ENCODE results near the gene SIAH1. TPM values are rescaled to one million over a fixed set of nuclear protein-coding genes. Genes with fewer than 3 reads are reported as not detected.

Gene SIAH1
- total and polyA plus RNA-seq, 2 of the 8 experiments (the other 6 are each of a cell fraction or from before 2014, with no cell fraction given): 19.5 to 33.9 TPM

DNA sequence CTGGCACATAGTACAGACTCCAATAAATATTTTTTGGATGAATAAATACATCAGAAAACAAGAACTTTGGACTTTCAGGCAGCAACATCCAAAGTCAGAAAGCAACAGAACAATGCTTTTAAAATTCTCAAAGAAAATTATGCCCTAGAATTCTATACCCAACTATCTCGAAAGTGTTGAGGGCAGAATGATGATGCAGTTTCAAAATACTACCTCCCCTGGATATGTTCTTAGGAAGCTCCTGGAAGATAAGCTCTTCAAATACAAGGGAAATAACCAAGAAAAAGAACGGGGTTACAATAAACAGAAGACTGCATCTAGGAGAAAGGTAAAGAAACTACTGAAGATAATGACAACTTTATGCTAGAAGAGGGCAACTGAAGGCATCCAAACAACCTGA is 11.0 kb downstream of the SIAH1 start:
- POLR2A ChIA-PET (ENCODE audit: partially characterized antibody): interaction anchor here (3.2 to 11.9 kb wide), 3 partner anchors 7 to 13 kb away, joined by 11 to 156 read pairs (median 52); partner anchors contain the start of gene SIAH1
- H2BK12ac ChIP-seq (ENCODE audit: low read depth, low read length): no peak overlapping the region
- H3K79me2 ChIP-seq (ENCODE audit: control insufficient read depth in 1 of 2, insufficient read depth in 2 of 2, low read length in 2 of 2): peaks cover 24 to 100% of the 10 kb centered on the region in 2 experiments
- no peaks in the 10 kb centered on the region for H3K23me2 ChIP-seq (ENCODE audit: low read depth, low read length)
- H2BK5ac ChIP-seq (ENCODE audit: low read depth, low read length): no peak overlapping the region
- no peaks in the 10 kb centered on the region for H3K9me3 ChIP-seq (ENCODE audit: insufficient read depth in 2 of 2, low read depth in 1 of 2, low read length in 1 of 2)
- H3K36me3 ChIP-seq (ENCODE audit: control insufficient read depth in 2 of 4, insufficient read depth in 4 of 4, low read length in 3 of 4): no peaks in the 10 kb centered on the region
- 76% methylated on average over 2 of the region's 2 CpGs; no CpG with 5 or more reads in 1 of the 2 experiments for WGBS, 2 experiments (ENCODE audit: extremely low coverage in 1 of 2, insufficient coverage in 1 of 2, insufficient read length in 1 of 2, insufficient replicate concordance in 2 of 2, low coverage in 1 of 2, low lambda C conversion rate in 2 of 2, missing lambda C conversion rate in 1 of 2)
- no peak overlapping the region for H3K23ac ChIP-seq (ENCODE audit: insufficient read length)
- H3K27me3 ChIP-seq (replicated peaks in 1 of 4; ENCODE audit: control insufficient read depth in 3 of 4, extremely low read depth in 1 of 4, insufficient read depth in 3 of 4, low read length in 3 of 4): no peaks in the 10 kb centered on the region
- peaks cover 0 to 12% (median 7%) of the 10 kb centered on the region in 4 experiments; a peak in 6 of 7 replicates for H3K4me1 ChIP-seq (replicated peaks in 1 of 4; ENCODE audit: control insufficient read depth in 3 of 4, insufficient read depth in 4 of 4, low read length in 3 of 4)
- no peak overlapping the region for H4K8ac ChIP-seq (ENCODE audit: extremely low read depth, insufficient read depth, low read length)
- DNase-seq (ENCODE audit: low read depth in 1 of 2, low spot score in 2 of 2) (no peak), FAIRE-seq (no peak)
- CTCF ChIA-PET (ENCODE audit: partially characterized antibody): interaction anchor here (0.7 kb wide), 1 partner anchor 9 kb away, joined by 3 read pairs; no protein-coding TSS in a partner anchor
- H2BK120ac ChIP-seq (replicated peaks; ENCODE audit: low read depth, low read length): no peak overlapping the region
- no peak overlapping the region for H4K5ac ChIP-seq (ENCODE audit: insufficient read length, low read depth, low read length)
- no peak overlapping the region for H3K56ac ChIP-seq (replicated peaks; ENCODE audit: insufficient read length, low read depth, low read length)
- peaks cover 12 to 25% of the 10 kb centered on the region in 2 experiments for H4K20me1 ChIP-seq (replicated peaks in 1 of 2; ENCODE audit: control insufficient read depth in 1 of 2, insufficient read depth in 2 of 2, low read length in 2 of 2)
- H4K91ac ChIP-seq (replicated peaks; ENCODE audit: insufficient read length, low read length): no peak overlapping the region
- H2AK5ac ChIP-seq (ENCODE audit: low read depth, low read length): no peak overlapping the region
- H3K4me2 ChIP-seq (ENCODE audit: insufficient read depth in 1 of 2, low read depth in 2 of 2, low read length in 2 of 2): no peak overlapping the region
- H3K14ac ChIP-seq (ENCODE audit: insufficient read length): no peak overlapping the region
- H3K9ac ChIP-seq (replicated peaks in 1 of 4; ENCODE audit: extremely low read depth in 1 of 4, low read depth in 3 of 4, low read length in 3 of 4): no peak overlapping the region
- H2BK15ac ChIP-seq (ENCODE audit: low read length): no peak overlapping the region
- H3K4ac ChIP-seq (replicated peaks; ENCODE audit: insufficient read length, low read depth, low read length): no peak overlapping the region
- H2AFZ ChIP-seq (ENCODE audit: low read length): no peak overlapping the region
- H3K79me1 ChIP-seq (ENCODE audit: low read depth, low read length): peaks cover 7% of the 10 kb centered on the region
- H3K27ac ChIP-seq (ENCODE audit: low read depth, low read length): no peak overlapping the region
- H2BK20ac ChIP-seq (ENCODE audit: low read length): no peak overlapping the region
- no peak overlapping the region for H3K4me3 ChIP-seq (ENCODE audit: extremely low read depth in 1 of 4, insufficient read depth in 2 of 4, low read depth in 3 of 4, low read length in 4 of 4)
- H3K18ac ChIP-seq (ENCODE audit: extremely low read depth, low read length): no peak overlapping the region
- TF ChIP-seq BACH1 (IDR thresholded peaks at IDR 0.05; ENCODE audit: low read length): no peak
- no peak for TF ChIP-seq SUZ12 (IDR thresholded peaks at IDR 0.05; ENCODE audit: low read length)
- TF ChIP-seq, protein P1, sequence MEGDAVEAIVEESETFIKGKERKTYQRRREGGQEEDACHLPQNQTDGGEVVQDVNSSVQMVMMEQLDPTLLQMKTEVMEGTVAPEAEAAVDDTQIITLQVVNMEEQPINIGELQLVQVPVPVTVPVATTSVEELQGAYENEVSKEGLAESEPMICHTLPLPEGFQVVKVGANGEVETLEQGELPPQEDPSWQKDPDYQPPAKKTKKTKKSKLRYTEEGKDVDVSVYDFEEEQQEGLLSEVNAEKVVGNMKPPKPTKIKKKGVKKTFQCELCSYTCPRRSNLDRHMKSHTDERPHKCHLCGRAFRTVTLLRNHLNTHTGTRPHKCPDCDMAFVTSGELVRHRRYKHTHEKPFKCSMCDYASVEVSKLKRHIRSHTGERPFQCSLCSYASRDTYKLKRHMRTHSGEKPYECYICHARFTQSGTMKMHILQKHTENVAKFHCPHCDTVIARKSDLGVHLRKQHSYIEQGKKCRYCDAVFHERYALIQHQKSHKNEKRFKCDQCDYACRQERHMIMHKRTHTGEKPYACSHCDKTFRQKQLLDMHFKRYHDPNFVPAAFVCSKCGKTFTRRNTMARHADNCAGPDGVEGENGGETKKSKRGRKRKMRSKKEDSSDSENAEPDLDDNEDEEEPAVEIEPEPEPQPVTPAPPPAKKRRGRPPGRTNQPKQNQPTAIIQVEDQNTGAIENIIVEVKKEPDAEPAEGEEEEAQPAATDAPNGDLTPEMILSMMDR (IDR thresholded peaks at IDR 0.05; ENCODE audit: control extremely low read depth in 1 of 3, insufficient read depth in 1 of 3, low read depth in 1 of 3, low read length in 3 of 3): no peak
- TF ChIP-seq, protein P2, sequence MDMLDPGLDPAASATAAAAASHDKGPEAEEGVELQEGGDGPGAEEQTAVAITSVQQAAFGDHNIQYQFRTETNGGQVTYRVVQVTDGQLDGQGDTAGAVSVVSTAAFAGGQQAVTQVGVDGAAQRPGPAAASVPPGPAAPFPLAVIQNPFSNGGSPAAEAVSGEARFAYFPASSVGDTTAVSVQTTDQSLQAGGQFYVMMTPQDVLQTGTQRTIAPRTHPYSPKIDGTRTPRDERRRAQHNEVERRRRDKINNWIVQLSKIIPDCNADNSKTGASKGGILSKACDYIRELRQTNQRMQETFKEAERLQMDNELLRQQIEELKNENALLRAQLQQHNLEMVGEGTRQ (IDR thresholded peaks at IDR 0.05; ENCODE audit: low read length): no peak
- TF ChIP-seq ASH2L (IDR thresholded peaks at IDR 0.05; ENCODE audit: low read length): no peak
- TF ChIP-seq TCF12 (IDR thresholded peaks at IDR 0.05; ENCODE audit: low read depth, low read length): no peak
- TF ChIP-seq GABPA (IDR thresholded peaks at IDR 0.05; ENCODE audit: borderline replicate concordance, insufficient read depth, low read length): no peak
- no peak for TF ChIP-seq CHD1 (IDR thresholded peaks at IDR 0.05; ENCODE audit: low read depth, low read length)
- no peak for TF ChIP-seq POLR2AphosphoS5 (IDR thresholded peaks at IDR 0.05; ENCODE audit: low read depth, low read length)
- no peak for TF ChIP-seq KDM5A (IDR thresholded peaks at IDR 0.05; ENCODE audit: low read length)
- no peak for TF ChIP-seq CTBP2 (IDR thresholded peaks at IDR 0.05; ENCODE audit: borderline replicate concordance, insufficient read depth, insufficient read length, low read length)

Measured in H1 (cell line).